Muscle of leg (tissue), 11 donors: Measurements from ENCODE around the gene PRKG2. TPM values are rescaled to one million over a fixed set of nuclear protein-coding genes. Genes with fewer than 3 reads are reported as not detected.

Experiments
- DNase-seq: peaks from one replicate; pipeline ENCODE4 v3.0.0; 2013
- H3K27ac ChIP-seq: one replicate; pipeline ENCODE4 v1.5.1; 2013; ENCODE audit warnings: mild to moderate bottlenecking, low read length, control low read depth
- H3K27me3 ChIP-seq: one replicate; pipeline ENCODE4 v1.6.1; 2013; ENCODE audit warnings: low read length; ENCODE audit not compliant: control insufficient read depth, insufficient read depth
- H3K36me3 ChIP-seq: one replicate; pipeline ENCODE4 v1.6.1; 2013; ENCODE audit warnings: low read length; ENCODE audit not compliant: control insufficient read depth, insufficient read depth
- H3K4me1 ChIP-seq: one replicate; pipeline ENCODE4 v1.6.1; 2013; ENCODE audit warnings: low read length; ENCODE audit not compliant: control insufficient read depth, insufficient read depth
- H3K4me3 ChIP-seq: one replicate; pipeline ENCODE4 v1.5.1; 2013; ENCODE audit warnings: low read length, control low read depth
- H3K9me3 ChIP-seq: replicated peaks from 2 replicates; pipeline ENCODE4 v1.6.1; 2013; ENCODE audit warnings: low read depth, low read length; ENCODE audit not compliant: control insufficient read depth
- WGBS: methylation state at CpG from one replicate; pipeline ENCODE4 v1.1.5; 2013; ENCODE audit warnings: missing lambda C conversion rate; ENCODE audit not compliant: insufficient coverage; 5-methylcytosine and 5-hydroxymethylcytosine counted together
- polyA plus RNA-seq, 8 donors: library from polyadenylated mRNA; unstranded; fragments of 120-200 nt; gene quantifications; one replicate each; pipeline versions ENCODE4 v1.2.1 to v1.2.3, GENCODE V29; 2013; ENCODE audit warnings: inconsistent platforms in 1 of 8, low replicate concordance in 1 of 8; ENCODE audit not compliant: insufficient read length in 8 of 8, insufficient read depth in 1 of 8
- total RNA-seq: library from RNA; stranded (reverse); fragments of 120-200 nt; gene quantifications from one replicate; pipeline ENCODE4 v1.2.4, GENCODE V29; 2013

PRKG2 gene
- total and polyA plus RNA-seq, 9 donors = 0.08 to 3.3 (median 0.84) TPM

GRCh38 chr4:81217779-81218178, 2.8 kb upstream of the PRKG2 start:
- Histone ChIP-seq H3K36me3 (no peaks in the 10 kb centered on the region), H3K27me3 (peaks cover 21% of the 10 kb centered on the region), H3K4me3 (no peak overlapping the region), H3K4me1 (peaks cover 4% of the 10 kb centered on the region), H3K27ac (no peak overlapping the region), H3K9me3 (no peaks in the 10 kb centered on the region)
- no peak for DNase-seq
- 83% methylated on average over 1 of the region's 3 CpGs for WGBS

GRCh38 chr4:81215931-81216330, 909 bp upstream of the PRKG2 start:
- H3K4me1 ChIP-seq = peaks cover 4% of the 10 kb centered on the region
- no peak overlapping the region for H3K4me3 ChIP-seq
- H3K27ac ChIP-seq = no peak overlapping the region
- H3K27me3 ChIP-seq = peaks cover 21% of the 10 kb centered on the region
- no peaks in the 10 kb centered on the region for H3K36me3 ChIP-seq
- WGBS = no CpG with 5 or more reads among the region's 4 CpGs
- no peaks in the 10 kb centered on the region for H3K9me3 ChIP-seq
- DNase-seq = no peak

- H3K9me3 ChIP-seq = no peaks in the 10 kb centered on the region
- peak; percentile 16 for DNase-seq
- no peaks in the 10 kb centered on the region for H3K36me3 ChIP-seq
- peaks cover 21% of the 10 kb centered on the region for H3K27me3 ChIP-seq
- peak overlapping the region; percentile 25 for H3K4me3 ChIP-seq
- 6% methylated on average over 33 of the region's 34 CpGs for WGBS
- H3K4me1 ChIP-seq = peaks cover 4% of the 10 kb centered on the region
- H3K27ac ChIP-seq = no peak overlapping the region
These were observed 710 bp downstream of the PRKG2 start for GRCh38 chr4:81214144-81214880.

GRCh38 chr4:81213671-81214070, 1.4 kb downstream of the PRKG2 start:
- Histone ChIP-seq H3K4me3 (no peak overlapping the region), H3K4me1 (peaks cover 4% of the 10 kb centered on the region), H3K27ac (no peak overlapping the region), H3K36me3 (no peaks in the 10 kb centered on the region), H3K27me3 (peaks cover 21% of the 10 kb centered on the region), H3K9me3 (no peaks in the 10 kb centered on the region)
- WGBS = 62% methylated on average over 1 of the region's 6 CpGs
- DNase-seq = no peak

DNA sequence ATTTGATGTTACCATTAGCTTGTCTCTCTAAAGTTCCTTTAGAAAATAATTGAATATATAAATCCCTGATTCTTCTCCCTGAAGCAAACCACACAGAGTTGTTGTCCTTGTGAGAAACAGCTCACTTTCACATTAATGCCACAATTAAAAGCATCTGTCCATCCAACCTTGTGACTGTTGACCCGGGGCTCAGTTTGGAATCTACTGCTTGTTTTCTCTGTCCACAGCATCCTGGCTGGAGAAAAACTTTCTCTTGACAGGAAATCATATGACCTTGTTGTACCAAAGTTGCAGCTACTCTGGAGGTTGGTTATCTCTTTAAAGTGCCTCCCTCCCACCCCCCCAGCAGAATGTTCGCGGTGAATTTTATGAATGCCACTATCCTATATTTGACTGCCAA, 3.1 kb downstream of the PRKG2 start:
- H3K4me3 ChIP-seq = no peak overlapping the region
- no peak overlapping the region for H3K27ac ChIP-seq
- no peaks in the 10 kb centered on the region for H3K36me3 ChIP-seq
- no peaks in the 10 kb centered on the region for H3K9me3 ChIP-seq
- H3K4me1 ChIP-seq = peaks cover 4% of the 10 kb centered on the region
- H3K27me3 ChIP-seq = peaks cover 21% of the 10 kb centered on the region
- DNase-seq = no peak
- 43% methylated on average over 1 of the region's 3 CpGs for WGBS

DNA sequence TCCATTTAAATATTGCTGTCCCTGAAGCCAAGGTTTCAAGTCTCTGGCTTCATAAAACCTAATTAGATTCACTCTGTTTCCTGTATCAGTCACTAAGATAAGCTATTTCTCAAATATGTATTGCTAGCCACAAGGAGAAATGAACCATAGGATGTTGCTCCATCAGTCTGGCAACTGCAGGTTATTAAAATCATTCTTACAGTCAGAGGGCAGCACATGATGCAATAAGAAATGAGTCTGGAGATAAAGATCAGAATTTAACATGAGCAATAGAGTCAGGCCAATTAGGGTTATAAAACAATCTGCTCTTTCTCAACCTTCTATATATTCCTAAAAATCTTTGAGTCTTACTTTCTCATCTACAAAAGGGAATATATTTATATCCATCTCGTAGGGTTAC, 7.2 kb downstream of the PRKG2 start:
- H3K27ac ChIP-seq = no peak overlapping the region
- WGBS = no CpG with 5 or more reads among the region's 1 CpG
- H3K9me3 ChIP-seq = no peaks in the 10 kb centered on the region
- no peak overlapping the region for H3K4me3 ChIP-seq
- H3K4me1 ChIP-seq = no peaks in the 10 kb centered on the region
- no peak for DNase-seq
- H3K36me3 ChIP-seq = no peaks in the 10 kb centered on the region
- H3K27me3 ChIP-seq = no peaks in the 10 kb centered on the region

- Histone ChIP-seq H3K27me3 (no peaks in the 10 kb centered on the region), H3K4me3 (no peak overlapping the region), H3K4me1 (no peaks in the 10 kb centered on the region), H3K36me3 (no peaks in the 10 kb centered on the region), H3K27ac (no peak overlapping the region), H3K9me3 (no peaks in the 10 kb centered on the region)
- no CpG with 5 or more reads among the region's 2 CpGs for WGBS
- DNase-seq = no peak
These were observed 9.7 kb downstream of the PRKG2 start for GRCh38 chr4:81205302-81205701.

DNA sequence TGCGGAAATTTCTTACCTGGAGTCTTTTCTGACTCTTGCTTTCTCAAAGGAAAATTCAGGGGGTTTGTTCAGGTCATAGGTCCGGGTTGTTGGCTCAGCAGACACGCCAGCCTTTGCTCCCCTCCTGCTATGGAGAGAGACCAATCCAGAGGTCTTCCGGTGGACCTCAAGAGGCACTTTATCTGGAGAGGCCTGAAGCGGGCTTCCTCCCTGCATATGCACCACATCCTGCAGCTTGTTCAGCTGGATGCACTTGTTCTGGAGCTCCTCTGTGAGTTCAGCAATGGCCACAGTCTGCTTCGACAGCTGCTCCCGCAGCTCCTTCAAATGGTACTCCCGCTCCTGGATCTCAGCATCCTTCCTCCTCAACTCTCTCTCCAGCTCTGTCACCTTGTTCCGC, 10.5 kb downstream of the PRKG2 start:
- no peak for DNase-seq
- H3K27me3 ChIP-seq = no peaks in the 10 kb centered on the region
- no peak overlapping the region for H3K27ac ChIP-seq
- H3K4me1 ChIP-seq = no peaks in the 10 kb centered on the region
- no peaks in the 10 kb centered on the region for H3K9me3 ChIP-seq
- WGBS = 73% methylated on average over 8 of the region's 9 CpGs
- H3K4me3 ChIP-seq = no peak overlapping the region
- no peaks in the 10 kb centered on the region for H3K36me3 ChIP-seq

DNA sequence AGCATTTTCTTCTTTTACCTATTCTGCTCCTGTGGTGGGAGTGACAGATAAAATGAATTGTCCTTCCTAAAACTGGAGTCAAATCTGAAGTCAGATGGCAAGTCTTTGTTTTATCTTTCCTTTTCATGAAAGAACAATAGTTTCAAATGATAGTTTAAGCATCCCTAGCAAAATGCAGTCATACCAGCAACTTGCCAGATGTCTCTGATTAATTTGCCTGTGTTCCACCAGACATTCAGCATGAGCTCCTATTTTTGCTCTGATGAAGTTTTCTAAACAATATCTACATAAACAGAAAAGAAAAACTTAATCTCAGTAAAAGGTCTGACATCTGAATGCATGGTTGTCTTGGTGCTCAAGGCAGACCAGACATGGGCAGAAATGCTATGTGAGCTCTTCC, 15.2 kb downstream of the PRKG2 start:
- Histone ChIP-seq H3K27me3 (no peaks in the 10 kb centered on the region), H3K36me3 (no peaks in the 10 kb centered on the region), H3K4me3 (no peak overlapping the region), H3K27ac (no peak overlapping the region), H3K4me1 (no peaks in the 10 kb centered on the region), H3K9me3 (no peaks in the 10 kb centered on the region)
- DNase-seq = no peak

DNA sequence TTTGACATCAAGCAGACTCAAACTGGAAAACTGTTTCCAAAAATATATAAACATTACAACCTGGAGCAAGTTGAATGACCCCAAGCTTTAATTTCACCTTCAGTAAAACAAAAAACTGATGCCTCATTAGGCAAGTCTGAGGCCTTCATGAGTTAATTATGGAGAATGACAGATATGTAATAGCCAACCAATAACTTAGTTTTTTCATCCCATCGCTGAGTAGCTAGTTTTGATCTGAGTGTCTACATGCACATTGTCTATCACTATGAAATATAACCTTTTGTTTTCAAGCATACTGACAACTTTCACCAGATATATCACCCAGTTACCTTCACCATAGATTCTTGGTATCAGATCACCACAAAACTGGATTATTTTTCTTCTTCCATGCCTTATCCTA, 16.4 kb downstream of the PRKG2 start:
- WGBS = no CpG with 5 or more reads among the region's 1 CpG
- Histone ChIP-seq H3K4me1 (no peaks in the 10 kb centered on the region), H3K27me3 (no peaks in the 10 kb centered on the region), H3K36me3 (no peaks in the 10 kb centered on the region), H3K9me3 (no peaks in the 10 kb centered on the region), H3K4me3 (no peak overlapping the region), H3K27ac (no peak overlapping the region)
- no peak for DNase-seq
